GM18526 (cell line): ENCODE data around the gene NRCAM.

Experiments
- POLR2A ChIP-seq: IDR thresholded peaks from 3 replicates; pipeline ENCODE4 v1.6.1; 2011; ENCODE audit not compliant: insufficient read length; ENCODE audit errors: extremely low read depth

Gene NRCAM

DNA sequence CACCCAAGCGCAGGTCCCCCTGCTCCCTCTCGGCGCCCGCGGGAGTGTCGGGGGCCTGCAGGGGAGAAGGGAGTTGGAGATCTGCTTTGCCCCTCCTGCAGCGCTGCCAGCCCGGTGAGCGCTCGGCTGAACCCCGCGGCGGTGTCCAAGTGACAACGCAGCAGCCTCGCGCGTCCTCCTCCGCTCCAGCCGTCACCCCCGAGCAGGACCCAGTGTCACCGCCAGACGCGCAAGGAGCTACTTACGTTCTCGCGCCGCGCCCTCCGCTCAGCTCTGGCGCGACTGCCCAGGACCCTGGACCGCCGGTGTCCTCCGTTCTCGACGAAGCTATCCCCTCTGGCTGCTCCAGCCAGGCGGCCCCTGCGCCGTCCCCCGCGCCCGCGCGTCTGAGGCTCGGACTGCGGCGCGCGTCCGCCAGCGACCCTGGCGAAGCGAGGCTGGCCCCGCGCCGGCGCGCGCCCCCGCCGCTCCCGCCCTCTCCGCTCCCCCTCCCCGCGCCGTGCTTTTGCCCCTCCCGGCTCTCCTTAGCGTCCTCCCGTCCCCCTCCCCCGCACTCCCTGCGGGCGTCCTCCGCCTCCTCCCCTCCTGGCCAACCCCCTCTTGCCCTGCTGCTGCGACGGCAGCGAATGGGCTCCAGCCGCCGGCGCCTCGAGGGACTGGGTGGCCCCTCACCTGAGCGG is at the start of gene NRCAM:
NRCAM (minus strand) TSS at position 439 of the 680 bp plus-strand sequence. CDS start 216,372 bp downstream, outside the sequence.
- no peak for TF ChIP-seq POLR2A

DNA sequence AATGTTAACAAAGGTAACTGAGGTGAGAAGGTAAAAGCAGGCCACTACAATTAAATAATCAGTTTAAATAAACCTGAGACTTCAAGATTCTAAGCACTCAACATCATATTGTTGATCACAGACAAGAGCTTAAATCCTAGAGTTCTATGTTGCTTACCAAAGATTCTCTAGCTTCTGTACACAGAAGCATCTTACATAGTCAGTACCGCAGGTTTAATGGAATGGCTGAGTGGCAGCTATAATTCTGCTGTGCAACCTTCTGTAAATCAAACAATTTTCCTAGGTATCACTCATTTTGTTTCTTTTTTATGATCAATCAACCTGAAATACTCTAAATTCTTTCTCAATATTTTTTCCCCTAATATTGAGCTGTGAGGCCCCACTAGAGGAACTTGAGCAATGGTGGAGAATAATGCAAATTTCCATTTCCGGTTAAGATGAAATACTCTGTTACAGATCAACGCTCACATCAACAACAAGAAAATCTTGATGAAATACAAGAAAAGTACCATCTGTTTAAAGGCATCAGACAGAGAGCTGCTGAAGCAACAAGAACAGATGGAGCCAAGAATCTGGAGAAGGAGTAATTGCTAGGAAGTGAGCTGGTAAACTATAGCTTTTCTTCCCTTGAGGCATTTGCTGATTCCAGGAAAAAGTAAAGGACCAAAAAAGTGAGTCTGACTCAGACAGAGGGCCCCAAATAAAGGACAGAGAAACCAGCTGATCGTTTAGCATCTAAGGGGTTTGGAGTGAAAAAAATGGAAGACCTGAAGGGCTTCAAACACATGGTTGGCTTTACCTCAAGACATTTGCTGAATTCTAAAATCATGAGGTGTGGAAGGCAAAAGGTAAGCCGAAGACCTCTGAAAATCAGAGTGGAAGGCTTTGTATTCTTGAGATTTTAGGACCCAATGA is 47.1 kb upstream of the NRCAM start:
- TF ChIP-seq POLR2A: no peak

DNA sequence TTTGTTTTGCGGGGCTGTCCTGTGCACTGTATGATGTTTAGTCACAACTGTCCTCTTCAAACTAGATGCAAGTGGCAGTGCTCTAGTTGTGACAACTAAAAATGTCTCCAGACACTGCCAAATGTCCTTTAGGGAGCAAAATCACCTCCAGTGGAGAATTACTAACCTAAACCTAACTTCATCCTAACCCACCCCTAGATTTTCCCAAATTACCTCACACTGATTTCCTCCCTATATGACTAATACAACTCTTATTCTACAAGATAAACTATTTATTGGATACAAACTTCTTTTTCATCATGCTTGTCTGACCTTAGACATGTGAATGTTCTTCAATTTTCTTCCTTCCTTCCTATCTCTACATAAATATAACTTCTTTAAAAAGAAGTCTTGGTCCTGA is 43.3 kb upstream of the NRCAM start:
- no peak for TF ChIP-seq POLR2A

DNA sequence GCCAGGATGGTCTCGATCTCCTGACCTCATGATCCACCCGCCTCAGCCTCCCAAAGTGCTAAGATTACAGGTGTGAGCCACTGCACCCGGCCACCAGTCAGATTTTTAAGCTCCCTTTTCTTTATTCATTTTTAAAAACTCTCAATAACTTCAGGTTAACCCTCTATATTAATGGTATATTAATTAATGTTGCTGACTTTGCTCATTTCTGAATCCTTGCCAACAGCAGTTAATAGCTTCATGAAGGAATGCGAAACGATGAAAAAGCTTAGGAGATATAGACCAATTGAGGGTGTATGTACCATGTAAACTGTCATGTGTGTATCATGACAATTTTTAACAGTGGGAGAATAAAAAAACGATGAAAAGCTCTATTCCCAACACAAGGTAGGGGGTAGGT is 42.2 kb upstream of the NRCAM start:
- no peak for TF ChIP-seq POLR2A

DNA sequence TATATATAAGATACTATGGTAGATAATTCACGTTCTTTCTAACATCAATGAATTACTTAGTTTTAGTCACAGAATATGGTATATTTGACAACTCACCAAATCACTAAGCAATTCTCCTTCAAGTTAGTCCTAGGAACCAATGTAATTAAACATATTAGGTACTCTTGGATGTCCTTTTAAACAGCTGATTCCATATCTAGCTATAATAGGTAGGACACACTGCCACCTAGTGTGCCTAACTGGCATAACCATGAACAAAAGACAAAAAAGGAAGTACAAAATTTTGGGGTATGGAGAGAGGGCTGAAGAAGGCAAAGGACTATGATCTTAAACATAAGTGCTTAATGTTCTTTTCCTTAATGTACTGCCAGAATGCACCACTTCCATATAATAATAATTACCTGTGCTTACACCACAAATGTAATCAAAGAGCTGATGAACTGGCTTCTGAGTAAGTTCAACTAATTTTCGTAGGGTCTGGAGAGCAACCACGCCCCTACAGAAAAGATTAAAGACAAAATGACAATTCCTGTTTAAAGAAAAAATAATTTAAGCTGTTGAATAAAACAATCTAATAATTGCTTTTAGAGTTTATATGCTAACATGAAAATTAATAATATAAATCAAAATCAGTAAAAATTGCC is 41.0 kb upstream of the NRCAM start:
- TF ChIP-seq POLR2A: no peak

DNA sequence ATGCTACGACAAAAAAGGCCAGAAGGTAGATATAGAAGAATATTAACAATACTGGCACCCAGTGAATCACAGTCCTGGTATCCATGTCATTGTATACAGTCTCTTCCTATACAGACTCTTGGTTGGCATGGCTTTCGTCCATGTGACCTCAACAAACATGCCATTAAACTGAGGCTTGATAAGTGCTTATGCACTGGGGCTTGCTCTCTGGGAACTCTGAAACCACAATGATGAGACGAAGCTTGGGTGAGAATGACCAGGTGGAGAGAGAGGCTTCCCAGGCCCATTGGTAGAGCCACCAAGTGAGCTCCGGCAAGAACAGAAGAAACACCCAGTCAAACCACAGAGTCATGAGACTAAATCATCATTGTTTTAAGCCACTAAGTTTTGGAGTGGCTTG is 36.5 kb upstream of the NRCAM start:
- TF ChIP-seq POLR2A: no peak

DNA sequence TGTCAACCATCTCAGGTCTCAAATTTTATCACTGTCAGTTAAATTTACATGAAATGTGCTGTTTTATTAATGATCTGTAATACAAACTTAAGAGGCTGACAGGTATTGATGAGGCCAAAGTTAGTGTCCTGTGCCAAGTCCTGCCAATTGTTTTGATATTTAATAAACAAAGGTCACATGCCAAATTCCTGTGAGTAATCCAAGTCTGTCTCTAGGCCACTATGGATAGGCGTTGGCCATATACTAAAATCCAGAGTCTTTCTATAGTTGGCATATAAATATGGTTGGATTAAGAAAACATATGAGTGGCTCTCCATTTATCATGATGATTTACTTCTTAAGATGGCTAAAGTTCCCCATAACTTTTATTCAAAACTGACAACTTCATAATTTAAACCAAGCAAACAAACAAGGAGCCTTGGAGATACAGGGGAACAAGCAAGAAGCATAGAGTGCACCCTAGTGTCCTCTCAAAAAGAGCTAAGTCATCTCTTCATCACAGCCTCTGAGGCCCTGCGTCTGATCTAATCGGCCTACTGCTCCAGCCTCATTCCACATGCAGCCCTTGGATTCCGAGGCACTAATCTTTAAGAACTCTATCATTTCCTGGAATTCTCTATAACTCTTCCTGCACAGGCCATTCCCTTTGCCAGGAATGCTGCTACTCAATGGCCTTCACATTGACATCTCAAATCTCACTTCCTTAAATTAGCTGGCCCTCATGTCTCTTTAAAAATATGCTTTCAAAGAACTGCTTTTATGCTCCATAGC is 32.7 kb upstream of the NRCAM start:
- TF ChIP-seq POLR2A: no peak

DNA sequence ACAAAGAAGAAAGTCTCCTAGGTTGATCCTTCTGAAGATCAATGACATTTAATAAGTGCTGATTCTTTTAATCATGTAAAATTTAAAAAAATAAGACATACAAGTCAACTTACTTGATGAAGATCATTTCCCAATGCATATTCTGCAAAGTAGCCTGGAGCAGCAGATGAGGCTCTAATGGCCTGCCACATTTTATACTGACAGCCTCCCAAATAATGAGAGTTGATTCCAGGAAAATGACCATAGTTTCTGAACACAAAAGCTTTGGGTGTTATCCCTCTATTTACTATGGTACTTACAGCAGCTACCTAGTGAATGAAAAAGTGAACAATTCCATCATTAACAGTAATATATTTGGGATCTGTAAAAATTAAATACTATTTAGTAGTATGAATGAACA is 31.4 kb upstream of the NRCAM start:
- TF ChIP-seq POLR2A: no peak

DNA sequence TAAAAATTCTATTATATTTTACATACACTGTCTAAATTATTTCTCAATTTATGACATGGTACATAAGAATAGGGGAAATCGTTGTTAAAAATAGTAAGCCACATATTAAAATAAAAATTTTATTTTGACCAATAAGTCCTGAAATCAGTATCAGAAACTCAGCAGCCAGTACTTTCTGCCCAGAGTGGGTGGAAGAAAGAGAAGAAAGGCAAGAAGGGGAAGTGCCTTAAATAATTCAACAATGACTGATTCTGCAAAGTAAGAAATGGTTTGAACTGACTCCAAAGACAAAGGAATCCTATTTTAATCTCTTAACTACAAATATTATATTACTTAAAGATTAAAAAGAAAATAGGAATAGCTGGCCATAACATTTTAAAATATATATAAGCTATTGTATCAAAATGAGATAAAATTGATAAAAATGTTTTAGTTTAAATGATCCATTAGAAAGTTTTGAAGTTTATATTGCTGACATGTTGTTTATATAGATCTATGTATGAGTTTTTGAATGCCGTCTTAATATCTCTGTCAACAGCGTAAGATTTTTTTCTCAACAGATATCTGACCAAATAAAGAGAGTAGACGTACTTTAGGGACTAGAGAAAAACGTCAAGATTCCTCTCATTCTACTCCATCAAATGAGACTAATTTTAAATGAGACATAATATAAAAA is 30.2 kb upstream of the NRCAM start:
- TF ChIP-seq POLR2A: no peak

DNA sequence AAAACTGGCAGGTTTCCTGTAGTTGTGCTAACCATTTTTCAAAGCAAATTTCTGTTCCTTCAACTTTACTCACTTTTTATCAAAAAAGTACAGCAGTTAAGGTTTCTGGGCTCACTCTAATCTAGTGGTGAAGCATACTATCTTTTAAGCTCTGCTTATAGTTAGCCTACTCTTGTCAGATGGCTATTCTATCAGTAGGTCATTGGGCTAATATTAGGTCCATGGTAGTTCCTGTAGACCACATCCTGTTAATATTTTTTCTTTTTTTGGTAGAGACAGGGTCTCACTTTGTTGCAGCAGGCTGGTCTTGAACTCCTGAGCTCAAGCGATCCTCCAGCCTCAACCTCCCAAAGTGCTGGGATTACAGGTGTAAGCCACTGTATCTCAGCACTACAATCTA is 27.9 kb upstream of the NRCAM start:
- TF ChIP-seq POLR2A: no peak

DNA sequence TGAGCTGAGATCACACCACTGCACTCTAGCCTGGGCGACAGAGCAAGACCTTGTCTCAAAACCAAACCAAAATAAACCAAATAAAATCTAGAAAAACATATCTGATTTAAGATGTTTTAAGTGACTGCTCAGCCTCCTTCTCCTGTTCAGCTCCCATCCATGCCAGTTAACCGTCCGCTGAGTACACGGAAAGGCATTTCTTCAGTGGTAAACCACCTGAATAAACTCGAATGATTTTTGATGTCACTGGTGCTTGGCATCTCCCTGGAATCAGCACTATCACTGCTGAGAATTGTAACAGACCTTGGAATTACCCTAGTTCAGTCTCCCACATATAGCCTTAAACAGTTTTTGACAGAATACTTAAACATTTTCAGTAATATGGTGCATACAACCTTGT is 24.1 kb upstream of the NRCAM start:
- TF ChIP-seq POLR2A: no peak

DNA sequence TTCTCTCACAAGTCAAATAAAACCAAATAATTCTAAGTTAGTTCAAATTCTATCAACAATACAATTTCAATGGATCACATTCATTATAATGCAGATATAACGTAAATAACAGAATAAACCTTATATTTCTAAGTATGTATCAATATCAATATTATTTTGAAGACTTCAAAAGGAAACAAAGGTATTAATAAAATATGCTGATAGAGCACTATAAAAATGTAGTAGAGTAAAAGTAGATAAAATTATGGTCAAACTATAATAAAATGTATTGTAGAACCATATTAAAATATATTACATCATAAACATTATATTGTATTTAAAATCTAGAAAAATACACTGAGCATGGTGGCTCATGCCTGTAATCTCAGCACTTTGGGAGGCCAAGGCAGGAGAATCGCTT is 23.5 kb upstream of the NRCAM start:
- no peak for TF ChIP-seq POLR2A

DNA sequence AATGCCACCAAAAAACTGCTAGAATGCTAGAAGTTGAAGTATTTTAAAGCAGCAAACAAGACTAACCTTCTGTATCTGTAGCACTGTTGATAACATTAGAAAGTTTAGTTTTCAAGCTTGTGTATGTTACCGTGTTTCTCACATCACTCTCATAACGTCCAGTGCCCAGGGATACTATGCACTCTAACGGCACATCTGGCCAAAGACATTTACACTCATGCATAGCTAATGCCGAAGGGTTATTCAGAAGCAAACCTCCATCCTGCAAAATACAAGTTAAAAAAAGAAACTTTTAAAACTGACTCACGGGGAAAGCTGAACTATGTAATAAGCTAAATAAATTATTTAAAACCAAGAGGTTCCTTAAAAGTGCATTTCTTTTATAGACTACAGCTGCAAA is 22.9 kb upstream of the NRCAM start:
- no peak for TF ChIP-seq POLR2A

DNA sequence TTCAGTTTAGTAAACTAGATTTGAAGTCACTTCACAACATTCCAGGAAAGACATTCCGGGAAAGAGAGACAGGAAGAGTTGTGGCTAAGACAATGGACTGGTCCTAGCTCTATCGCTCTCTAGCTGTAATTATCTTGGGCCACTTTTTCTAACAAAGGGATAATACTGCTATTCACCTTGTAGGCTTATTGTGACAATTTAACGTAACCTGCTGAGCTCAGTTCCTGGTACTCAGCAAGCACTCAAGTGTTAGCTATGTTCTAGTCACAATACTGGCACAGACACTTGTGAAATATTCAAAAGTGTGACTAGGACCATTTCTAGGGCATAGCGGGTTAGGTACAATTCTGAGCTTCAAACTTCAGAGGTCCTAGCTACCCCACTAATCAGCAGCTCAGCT is 12.0 kb upstream of the NRCAM start:
- TF ChIP-seq POLR2A: no peak

DNA sequence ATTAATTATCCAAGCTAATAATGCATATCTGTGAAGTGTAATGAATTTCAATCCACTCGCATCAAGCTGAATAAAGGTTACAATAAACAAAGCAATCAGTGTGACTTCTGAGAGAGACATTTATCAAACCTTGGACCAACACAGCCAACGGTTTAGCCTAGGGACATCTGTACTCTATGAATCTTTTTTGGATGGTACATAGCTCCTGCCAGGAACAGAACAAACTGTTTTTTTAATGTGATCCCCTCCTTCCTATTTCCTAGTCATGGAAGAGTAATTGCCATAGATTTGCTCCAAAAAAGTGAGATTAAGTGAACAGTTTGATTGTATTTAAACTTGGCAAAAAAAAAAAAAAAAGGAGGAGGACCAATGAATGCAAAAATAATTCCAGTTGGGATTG is 11.2 kb upstream of the NRCAM start:
- no peak for TF ChIP-seq POLR2A
